Mesenteric fat pad (tissue), 1 donor: ENCODE measurements around the gene CLEC2A. TPM values are rescaled to one million over a fixed set of nuclear protein-coding genes. Genes with fewer than 3 reads are reported as not detected.

Source experiments
- DNase-seq: peaks from one replicate; pipeline ENCODE4 v3.0.0-alpha.2; 2020; ENCODE audit warnings: low spot score
- total RNA-seq: library from RNA; stranded (reverse); fragmentation: NEBNext Ultra II Directional; extraction: Animal tissue kit (Norgen Biotek cat#: 25700); gene quantifications from one replicate; pipeline ENCODE4 v1.2.1, GENCODE V29; 2021
- donor health status: DM: yes; HTN: yes; CAD: no.

Gene CLEC2A
- total RNA-seq, 1 donor from 2014 or later: not detected

GRCh38 chr12:9935026-9935425 lies 2.9 kb upstream of the CLEC2A start:
- no peak for DNase-seq

- no peak for DNase-seq
Measured at GRCh38 chr12:9933958-9934357, 1.8 kb upstream of the CLEC2A start.

GRCh38 chr12:9931245-9931644 lies 925 bp downstream of the CLEC2A start:
- no peak for DNase-seq

GRCh38 chr12:9928607-9929006 lies 3.6 kb downstream of the CLEC2A start:
- DNase-seq: no peak

GRCh38 chr12:9926876-9927275 lies 5.3 kb downstream of the CLEC2A start:
- DNase-seq: no peak

GRCh38 chr12:9925705-9926393 lies 6.3 kb downstream of the CLEC2A start:
- DNase-seq: no peak

GRCh38 chr12:9922429-9922828 lies 9.7 kb downstream of the CLEC2A start:
- no peak for DNase-seq

GRCh38 chr12:9920451-9920850 lies 11.7 kb downstream of the CLEC2A start:
- DNase-seq: no peak

- no peak for DNase-seq
Measured at GRCh38 chr12:9919443-9919842, 12.7 kb downstream of the CLEC2A start.

GRCh38 chr12:9911708-9912107 lies 20.5 kb downstream of the CLEC2A start:
- DNase-seq: no peak

- no peak for DNase-seq
Measured at GRCh38 chr12:9910716-9911421, 21.3 kb downstream of the CLEC2A start.

GRCh38 chr12:9909724-9910123 lies 22.4 kb downstream of the CLEC2A start:
- no peak for DNase-seq

- DNase-seq: no peak
Measured at GRCh38 chr12:9908350-9908749, 23.8 kb downstream of the CLEC2A start.

GRCh38 chr12:9907769-9908168 lies 24.4 kb downstream of the CLEC2A start:
- no peak for DNase-seq

GRCh38 chr12:9906873-9907272 lies 25.3 kb downstream of the CLEC2A start:
- no peak for DNase-seq

- no peak for DNase-seq
Measured at GRCh38 chr12:9902539-9903228, 29.5 kb downstream of the CLEC2A start.

GRCh38 chr12:9900930-9901329 lies 31.2 kb downstream of the CLEC2A start:
- no peak for DNase-seq

GRCh38 chr12:9899209-9899608 lies 33.0 kb downstream of the CLEC2A start:
- no peak for DNase-seq

- DNase-seq: no peak
Measured at GRCh38 chr12:9897535-9897934, 34.6 kb downstream of the CLEC2A start.

GRCh38 chr12:9895215-9895971 lies 36.8 kb downstream of the CLEC2A start:
- no peak for DNase-seq

- DNase-seq: no peak
Measured at GRCh38 chr12:9888665-9889273, 43.4 kb downstream of the CLEC2A start.
